WTC11 (cell line): ENCODE results near the gene SLC12A4.

ENCODE experiments used
- ATF1 ChIP-seq: sonication (generic); formaldehyde crosslinking; IDR thresholded peaks from 2 replicates; pipeline ENCODE4 v1.8.1; 2023; ENCODE audit warnings: mild to moderate bottlenecking, moderate library complexity, missing genetic modification reagents
- CREM ChIP-seq: sonication (generic); formaldehyde crosslinking; IDR thresholded peaks from 2 replicates; pipeline ENCODE4 v1.8.1; 2022; ENCODE audit warnings: mild to moderate bottlenecking, missing genetic modification reagents, moderate library complexity
- CTCF ChIP-seq: fragments of 200-600 bp; IDR thresholded peaks from 2 replicates; pipeline ENCODE4 v1.8.0; 2022; ENCODE audit warnings: antibody characterized with exemption
- E2F5 ChIP-seq: sonication (generic); formaldehyde crosslinking; IDR thresholded peaks from 2 replicates; pipeline ENCODE4 v1.8.1; 2022; ENCODE audit warnings: mild to moderate bottlenecking, moderate library complexity, missing genetic modification reagents
- MAX ChIP-seq: sonication (generic); formaldehyde crosslinking; IDR thresholded peaks from 2 replicates; pipeline ENCODE4 v1.8.0; 2022; ENCODE audit warnings: mild to moderate bottlenecking, missing genetic modification reagents
- NFYB ChIP-seq: sonication (generic); formaldehyde crosslinking; conservative IDR thresholded peaks from 2 replicates; pipeline ENCODE4 v1.8.0; 2022; ENCODE audit warnings: low read depth, missing genetic modification reagents
- NR3C1 ChIP-seq: sonication (generic); formaldehyde crosslinking; conservative IDR thresholded peaks from 2 replicates; pipeline ENCODE4 v1.8.1; 2023; ENCODE audit warnings: low read depth, mild to moderate bottlenecking, missing genetic modification reagents
- TCF7 ChIP-seq: sonication (generic); formaldehyde crosslinking; IDR thresholded peaks from 2 replicates; pipeline ENCODE4 v1.8.0; 2022; ENCODE audit warnings: mild to moderate bottlenecking, low read depth, missing genetic modification reagents, moderate library complexity
- ZNF671 ChIP-seq: fragments of 250-450 bp; sonication (Bioruptor Pico); IDR thresholded peaks from 2 replicates; pipeline ENCODE4 v1.8.0; 2021; ENCODE audit warnings: mild to moderate bottlenecking
- ZSCAN18 ChIP-seq: fragments of 250-450 bp; sonication (Bioruptor Pico); IDR thresholded peaks from 2 replicates; pipeline ENCODE4 v2.1.2; 2022; ENCODE audit warnings: mild to moderate bottlenecking, moderate library complexity
- TF ChIP-seq, protein P1 (sequence below): fragments of 250-450 bp; sonication (Bioruptor Pico); IDR thresholded peaks from 2 replicates; pipeline ENCODE4 v1.9.0; 2021; ENCODE audit warnings: mild to moderate bottlenecking
- TF ChIP-seq, protein P2 (sequence below): sonication (generic); formaldehyde crosslinking; IDR thresholded peaks from 2 replicates; pipeline ENCODE4 v1.8.0; 2023; ENCODE audit warnings: missing genetic modification reagents

DNA sequence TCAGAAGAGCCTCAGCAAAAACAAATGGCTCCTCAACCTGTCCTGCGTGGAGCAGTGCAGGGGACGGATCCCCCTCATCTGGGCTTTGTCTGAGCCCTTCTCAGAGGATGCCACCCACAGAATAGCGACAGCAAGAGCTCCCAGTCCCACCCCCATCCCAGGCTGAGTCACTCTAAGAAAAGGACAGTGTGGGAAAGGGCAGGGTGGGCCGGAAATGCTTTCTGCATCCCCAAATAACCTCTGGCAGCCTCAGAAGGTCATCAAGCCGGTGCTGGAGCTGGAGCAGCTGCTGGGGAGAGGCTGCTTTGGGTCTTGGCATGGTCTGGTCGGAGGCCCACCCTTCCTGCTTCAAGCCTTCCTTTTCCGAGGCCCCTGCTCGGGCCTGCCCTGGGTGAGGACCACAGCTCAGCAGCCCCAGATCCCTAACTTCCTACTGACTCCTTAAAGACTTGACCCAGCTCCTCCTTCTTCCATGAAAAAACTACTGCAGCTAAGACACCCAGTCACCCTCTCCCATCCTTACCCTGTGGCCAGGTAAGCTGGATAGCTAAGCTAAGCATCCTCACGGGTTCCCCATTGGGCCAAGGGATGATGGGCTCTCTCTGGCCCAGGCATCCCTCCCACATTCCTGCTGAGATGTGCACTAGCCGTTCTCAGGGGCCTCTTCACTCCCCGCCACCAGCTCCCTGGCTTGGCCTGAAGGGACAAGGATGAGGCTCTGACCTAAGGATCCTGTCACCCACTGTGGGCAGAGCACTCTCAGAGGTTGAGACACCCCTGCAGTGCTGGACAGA, 8.7 kb downstream of the SLC12A4 start:
- TF ChIP-seq E2F5 (CRISPR knock-in tag) (no peak), CREM (CRISPR knock-in tag) (no peak), TCF7 (no peak), MAX (CRISPR knock-in tag) (no peak), CTCF (no peak), ZSCAN18 (CRISPR knock-in tag) (no peak), NR3C1 (no peak), ATF1 (no peak), NFYB (CRISPR knock-in tag) (no peak), ZNF671 (CRISPR knock-in tag) (no peak)
- TF ChIP-seq, protein P1, sequence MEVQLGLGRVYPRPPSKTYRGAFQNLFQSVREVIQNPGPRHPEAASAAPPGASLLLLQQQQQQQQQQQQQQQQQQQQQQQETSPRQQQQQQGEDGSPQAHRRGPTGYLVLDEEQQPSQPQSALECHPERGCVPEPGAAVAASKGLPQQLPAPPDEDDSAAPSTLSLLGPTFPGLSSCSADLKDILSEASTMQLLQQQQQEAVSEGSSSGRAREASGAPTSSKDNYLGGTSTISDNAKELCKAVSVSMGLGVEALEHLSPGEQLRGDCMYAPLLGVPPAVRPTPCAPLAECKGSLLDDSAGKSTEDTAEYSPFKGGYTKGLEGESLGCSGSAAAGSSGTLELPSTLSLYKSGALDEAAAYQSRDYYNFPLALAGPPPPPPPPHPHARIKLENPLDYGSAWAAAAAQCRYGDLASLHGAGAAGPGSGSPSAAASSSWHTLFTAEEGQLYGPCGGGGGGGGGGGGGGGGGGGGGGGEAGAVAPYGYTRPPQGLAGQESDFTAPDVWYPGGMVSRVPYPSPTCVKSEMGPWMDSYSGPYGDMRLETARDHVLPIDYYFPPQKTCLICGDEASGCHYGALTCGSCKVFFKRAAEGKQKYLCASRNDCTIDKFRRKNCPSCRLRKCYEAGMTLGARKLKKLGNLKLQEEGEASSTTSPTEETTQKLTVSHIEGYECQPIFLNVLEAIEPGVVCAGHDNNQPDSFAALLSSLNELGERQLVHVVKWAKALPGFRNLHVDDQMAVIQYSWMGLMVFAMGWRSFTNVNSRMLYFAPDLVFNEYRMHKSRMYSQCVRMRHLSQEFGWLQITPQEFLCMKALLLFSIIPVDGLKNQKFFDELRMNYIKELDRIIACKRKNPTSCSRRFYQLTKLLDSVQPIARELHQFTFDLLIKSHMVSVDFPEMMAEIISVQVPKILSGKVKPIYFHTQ, result no peak
- TF ChIP-seq, protein P2, sequence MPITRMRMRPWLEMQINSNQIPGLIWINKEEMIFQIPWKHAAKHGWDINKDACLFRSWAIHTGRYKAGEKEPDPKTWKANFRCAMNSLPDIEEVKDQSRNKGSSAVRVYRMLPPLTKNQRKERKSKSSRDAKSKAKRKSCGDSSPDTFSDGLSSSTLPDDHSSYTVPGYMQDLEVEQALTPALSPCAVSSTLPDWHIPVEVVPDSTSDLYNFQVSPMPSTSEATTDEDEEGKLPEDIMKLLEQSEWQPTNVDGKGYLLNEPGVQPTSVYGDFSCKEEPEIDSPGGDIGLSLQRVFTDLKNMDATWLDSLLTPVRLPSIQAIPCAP (CRISPR knock-in tag), result no peak
